GM18858 (cell line): ENCODE results near the gene INO80C.
"Not testable (repeated sequence)": the region's sequence is repeated elsewhere in the genome, so short reads cannot be mapped to it uniquely, and the experiment has no call there.

Experiments used
- ATAC-seq: cut with Tn5 transposase; IDR thresholded peaks from one replicate; pipeline ENCODE4 v1.9.1; 2021; ENCODE audit not compliant: unreplicated experiment

INO80C gene

DNA sequence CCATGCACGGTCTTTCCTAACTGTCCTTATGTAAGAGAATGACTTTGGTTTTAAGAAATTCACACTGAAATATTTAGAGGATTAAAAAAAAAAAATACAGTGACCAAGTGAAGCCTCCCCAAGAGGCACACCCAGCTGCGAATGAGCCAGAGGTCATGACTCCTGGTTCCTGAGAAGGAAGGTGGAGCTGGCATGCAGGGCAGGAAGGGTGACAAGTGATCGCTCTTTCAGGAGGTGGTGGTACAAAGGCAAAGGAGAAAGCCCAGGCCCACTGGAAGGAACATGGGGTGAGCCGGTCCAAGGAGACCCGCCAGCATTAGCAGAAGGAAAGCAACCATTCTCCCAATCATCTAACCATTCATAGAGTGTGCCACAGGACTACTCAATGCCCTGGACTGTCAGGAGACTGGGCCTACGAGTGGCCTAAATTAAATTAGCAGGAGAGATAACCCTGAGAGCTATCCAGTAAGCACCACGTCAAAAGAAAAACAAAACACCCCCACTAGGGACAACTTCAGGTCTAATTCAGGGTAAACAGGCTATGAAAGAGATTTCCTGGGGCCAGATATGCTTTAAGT, 7.8 kb downstream of the INO80C start:
- no peak for ATAC-seq

DNA sequence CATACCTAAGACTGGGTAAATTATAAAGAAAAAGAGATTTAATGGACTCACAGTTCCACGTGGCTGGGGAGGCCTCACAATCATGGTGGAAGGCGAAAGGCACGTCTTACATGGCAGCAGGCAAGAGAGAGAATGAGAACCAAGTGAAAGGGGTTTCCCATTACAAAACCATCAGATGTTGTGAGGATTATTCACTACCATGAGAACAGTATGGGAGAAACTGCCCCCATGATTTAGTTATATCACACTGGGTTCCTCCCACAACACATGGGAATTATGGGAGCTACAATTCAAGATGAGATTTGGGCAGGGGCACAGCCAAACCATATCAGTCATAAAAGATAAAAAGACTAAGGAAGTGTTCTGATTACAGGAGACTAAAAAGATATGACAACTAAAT, 8.5 kb downstream of the INO80C start:
- not testable (repeated sequence) for ATAC-seq

DNA sequence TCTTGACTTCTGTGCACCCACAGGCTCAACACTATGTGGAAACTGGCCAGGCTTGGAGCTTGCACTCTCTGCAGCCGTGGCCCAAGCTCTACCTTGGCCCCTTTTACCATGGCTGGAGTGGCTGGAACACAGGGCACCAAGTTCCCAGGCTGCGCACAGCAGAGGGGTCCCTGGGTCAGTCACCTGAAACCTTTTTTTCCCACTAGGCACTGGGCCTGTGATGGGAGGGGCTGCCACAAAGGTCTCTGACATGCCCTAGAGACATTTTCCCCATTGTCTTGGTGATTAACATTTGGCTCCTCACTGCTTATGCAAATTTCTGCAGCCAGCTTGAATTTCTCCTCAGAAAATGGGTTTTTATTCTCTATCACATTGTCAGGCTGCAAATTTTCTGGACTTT, 9.4 kb downstream of the INO80C start:
- not testable (repeated sequence) for ATAC-seq

DNA sequence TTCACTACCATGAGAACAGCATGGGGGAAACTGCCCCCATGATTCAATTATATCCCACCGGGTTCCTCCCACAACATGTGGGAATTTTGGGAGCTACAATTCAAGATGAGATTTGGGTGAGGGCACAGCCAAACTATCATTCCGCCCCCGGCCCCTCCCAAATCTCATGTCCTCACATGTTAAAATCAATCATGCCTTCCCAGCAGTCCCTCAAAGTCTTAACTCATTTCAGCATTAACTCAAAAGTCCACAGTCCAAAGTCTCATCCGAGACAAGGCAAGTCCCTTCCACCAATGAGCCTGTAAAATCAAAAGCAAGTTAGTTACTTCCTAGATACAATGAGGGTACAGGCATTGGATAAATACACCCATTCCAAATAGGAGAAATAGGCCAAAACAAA, 10.2 kb downstream of the INO80C start:
- not testable (repeated sequence) for ATAC-seq

DNA sequence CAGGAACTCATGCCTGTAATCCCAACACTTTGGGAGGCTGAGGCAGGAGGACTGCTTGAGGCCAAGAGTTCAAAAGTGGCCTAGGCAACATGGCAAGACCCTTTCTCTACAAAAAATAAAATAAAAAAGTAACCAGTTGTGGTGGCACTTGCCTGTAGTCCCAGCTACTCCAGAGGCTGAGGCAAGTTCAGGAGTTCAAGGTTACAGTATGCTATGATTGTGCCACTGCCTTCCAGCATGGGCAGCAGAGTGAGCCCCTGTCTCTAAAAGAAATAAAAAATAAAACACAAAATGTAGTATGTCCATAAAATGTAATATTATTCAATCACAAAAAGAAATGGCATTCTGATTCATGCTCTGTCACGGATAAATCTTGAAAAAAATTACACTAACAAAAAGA, 11.9 kb downstream of the INO80C start:
- ATAC-seq = no peak

DNA sequence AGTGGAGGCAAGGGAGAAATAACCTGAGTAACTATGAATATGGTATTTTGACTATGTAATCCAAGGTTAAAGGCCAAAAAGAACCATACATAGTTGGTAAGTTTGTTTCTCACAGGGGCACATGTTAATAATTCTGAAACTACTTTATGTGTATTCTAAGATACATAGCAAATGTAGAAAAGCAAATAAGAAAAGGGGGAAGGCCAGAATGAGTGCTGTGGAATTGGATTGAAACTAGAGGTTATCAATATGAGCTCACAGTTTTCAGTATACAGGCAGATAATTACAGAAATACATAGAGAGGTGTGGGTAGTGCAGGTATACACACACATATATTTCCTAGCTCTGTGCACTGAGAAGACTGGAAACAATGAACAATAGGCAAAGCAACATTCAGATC, 13.7 kb downstream of the INO80C start:
- peak; percentile 70 for ATAC-seq

DNA sequence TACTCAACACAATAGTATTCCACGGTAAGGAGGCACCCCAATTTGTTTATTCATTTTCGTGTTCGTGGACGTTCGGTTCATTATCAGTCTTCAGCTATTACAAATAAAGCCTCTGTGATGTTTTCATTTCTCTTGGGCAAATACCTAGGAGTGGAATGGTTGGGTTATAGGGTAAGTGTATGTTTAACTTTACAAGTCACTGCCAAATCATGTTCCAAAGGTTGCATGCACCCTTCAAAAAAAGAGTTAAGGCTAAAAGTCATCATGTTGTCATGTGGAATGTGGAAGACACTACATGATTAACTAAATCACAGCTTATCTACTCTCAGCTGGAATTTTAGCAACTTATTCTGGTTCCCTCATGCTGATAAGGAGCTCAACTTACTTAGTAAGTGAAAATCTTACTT, 15.8 kb downstream of the INO80C start:
- no peak for ATAC-seq

DNA sequence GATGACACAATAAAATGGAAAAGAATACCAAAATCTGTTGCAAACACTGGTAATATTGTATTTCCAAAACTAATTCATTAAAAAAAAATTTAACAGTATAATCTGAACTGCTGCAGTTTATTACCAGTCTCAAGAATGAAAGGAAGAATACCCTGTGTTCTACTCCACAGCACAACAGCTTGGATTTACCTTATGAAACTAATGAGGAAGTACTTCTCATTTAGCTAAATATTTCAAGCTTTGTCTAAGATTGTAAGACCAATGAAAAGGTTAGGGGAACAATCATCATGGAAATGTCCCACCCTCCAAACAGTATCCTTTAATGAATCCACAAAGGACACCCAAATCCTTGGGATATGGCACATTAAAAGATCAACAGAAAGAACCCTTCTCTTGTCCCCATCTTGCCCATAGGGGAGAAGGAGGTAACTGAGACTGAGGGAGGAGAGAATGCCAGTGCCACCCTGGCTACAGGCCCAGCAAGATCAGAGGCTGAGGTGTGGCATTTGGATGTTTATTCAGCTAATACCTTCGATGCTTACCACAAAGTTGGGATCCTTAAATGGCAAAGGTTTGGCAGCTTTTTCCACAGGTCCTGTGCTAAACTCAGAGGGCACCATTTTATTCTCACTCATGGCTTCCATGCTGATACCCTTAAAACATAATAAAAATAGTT, 17.7 kb downstream of the INO80C start:
- ATAC-seq = no peak

DNA sequence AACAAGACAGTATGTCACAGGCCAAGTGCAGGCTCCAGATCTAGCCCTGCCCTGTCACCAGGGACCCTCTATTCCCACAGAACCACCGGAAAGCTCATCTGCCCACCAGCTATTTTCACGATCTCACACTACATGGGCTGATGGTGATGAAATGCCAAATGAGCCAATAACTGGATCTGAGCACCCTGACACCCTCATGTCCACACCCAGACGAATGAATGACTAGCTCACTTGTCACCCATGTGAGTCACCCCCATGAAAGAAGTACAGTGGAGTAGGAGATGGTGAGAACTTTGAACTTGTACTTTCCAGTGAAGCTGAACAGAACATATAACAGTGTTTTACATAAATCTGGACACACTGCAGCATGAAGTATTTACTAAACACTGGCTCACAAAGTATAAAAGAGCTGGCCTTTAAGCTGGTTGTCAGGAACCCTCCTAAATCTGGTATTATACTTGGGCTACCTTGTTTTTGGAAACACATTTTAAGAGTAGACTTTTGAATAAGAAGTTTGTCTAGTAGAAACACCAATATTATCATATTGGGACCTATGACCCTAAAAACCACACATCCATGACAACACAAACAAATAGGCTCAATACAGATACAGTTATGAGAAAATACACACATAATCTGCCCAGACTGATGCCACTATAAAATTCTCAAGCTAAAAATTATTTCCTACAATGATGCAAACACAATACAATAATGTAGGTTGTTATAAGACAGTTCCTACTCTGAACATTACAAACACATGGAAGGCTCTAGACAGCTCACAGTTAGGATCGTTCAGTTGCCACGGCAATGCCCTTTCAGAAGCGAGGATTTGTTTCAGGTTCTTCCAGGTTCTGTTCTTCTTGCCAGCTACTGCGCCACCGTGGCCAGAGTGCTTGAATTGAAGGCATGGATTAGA, 19.0 kb downstream of the INO80C start:
- peak; percentile 45 for ATAC-seq

DNA sequence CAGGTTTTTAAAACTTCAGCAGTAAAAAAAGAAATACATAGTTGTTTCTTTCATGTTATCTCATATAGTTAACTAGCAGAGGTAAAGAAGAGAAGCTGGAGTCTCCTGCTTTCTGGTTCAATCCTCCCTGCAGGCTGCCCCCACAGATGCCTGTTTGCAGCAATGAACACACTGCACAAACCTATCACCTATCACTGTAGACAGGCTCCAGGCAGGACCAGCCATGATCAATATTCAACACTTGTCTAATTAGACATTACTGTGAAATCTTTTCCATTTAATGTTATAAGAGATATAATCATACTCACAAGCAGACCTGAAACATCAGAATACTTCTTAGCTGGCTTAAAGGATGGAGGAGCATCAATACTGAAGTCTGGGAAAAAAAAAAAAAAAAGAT, 19.8 kb downstream of the INO80C start:
- ATAC-seq = no peak

DNA sequence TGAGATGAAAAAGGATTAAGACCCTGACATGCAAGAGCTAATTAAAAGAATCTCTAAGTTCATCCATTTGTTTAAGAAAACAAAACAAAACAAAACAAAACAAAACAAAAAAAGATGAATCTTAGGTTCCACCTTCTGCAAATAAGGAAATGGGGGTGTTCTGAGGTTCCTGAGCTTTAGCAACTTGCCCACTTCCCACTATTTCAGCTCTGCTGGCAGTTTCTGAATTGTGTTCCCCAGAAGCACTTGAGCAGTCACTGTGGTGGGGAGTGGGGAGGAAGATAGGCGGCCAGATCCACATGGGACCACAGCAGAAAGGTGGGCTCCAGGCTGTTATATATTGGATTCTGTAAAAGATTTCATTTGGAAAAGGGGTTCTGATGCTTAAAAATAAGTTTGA, 20.3 kb downstream of the INO80C start:
- ATAC-seq = no peak

DNA sequence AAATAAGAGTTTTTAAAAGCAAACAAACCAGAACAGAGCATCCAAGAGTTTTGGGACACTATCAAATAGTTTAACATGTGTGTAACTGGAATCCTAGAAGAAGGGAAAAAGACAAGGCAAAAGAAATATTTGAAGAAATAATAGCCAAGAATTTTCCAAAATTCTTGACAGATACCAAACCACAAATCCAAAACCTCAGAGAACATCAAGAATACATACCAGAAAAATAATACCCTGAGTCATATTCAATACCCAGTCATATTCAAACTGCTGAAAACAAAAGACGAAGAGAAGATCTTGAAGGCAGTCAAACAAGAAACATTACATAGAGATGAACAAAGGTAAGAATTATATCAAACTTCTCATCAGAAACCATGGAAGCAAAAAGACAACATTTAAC, 22.9 kb downstream of the INO80C start:
- ATAC-seq = no peak

DNA sequence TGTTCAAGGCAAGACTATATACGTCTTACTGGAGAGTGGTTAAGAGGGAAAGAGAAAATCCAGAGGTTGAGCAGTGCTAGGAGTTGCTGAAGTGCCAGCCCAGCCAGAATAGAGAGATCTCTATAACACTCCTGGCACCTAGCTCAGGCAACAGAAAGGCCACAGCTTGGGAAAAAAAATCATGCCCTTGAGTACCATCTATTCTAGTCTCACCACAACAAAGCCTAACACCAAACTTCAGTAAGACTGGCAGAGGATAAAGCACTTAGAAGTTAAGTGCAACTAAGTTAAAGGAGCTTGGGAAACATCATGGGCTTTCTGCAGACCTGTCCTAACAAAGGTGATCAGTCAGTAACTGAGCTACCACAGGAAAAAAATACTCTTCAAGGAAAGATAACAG, 24.2 kb downstream of the INO80C start:
- no peak for ATAC-seq

DNA sequence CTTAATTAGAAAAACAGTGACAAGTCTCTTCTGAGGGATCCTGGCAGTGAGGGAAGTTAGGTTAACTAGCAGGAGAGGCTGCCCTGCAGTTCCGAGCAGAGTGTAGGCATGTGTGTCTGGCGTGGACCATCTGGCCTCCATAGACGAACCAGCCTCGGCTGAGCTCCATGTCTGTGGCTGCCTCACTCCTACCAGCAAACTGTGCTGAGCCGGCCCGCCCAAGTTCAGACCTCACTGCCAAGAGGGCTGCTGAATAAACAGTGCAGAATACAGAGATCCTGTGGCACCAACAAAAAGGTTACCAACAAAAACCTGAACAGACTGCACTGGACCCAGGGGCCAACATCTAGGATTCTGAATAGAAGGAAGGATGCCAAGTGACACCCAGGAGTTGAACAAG, 27.3 kb downstream of the INO80C start:
- no peak for ATAC-seq

DNA sequence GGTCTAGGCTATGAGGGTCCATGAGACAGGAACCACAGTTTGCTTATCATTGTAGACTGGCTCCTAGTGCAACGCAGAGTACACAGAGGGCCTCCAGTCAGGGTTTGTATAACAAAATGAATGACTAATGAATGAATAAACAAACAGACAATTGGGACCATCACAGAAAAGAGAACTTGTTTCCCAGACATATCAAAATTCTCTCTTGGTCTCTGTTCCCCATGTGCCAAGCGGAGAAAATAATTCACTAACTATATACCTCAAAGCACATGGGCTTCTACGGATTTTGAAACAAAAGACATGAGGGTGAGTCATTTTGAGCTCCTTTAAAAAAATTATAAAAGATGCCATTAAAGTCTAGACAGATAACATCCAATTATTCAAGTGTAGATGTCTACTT, 28.0 kb downstream of the INO80C start:
- ATAC-seq = no peak

DNA sequence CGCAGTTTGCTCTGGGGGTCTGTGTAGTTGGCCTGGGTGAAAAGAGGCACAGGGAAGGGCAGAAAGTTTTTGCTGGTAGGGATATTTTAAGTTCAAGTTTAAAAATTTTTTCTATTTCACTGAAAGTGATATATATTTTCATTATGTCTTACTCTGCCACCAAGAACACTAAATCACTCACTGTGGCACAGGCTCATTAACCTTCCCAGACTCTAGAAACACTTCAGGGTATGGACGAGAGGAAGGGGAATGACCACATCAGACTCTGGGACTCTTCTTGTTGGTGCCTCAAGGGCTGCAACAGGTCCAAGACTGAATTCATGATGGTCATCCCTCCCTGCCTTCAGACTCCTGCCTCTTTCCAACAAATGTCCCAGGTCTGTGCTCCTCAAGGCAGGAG, 29.0 kb downstream of the INO80C start:
- no peak for ATAC-seq

DNA sequence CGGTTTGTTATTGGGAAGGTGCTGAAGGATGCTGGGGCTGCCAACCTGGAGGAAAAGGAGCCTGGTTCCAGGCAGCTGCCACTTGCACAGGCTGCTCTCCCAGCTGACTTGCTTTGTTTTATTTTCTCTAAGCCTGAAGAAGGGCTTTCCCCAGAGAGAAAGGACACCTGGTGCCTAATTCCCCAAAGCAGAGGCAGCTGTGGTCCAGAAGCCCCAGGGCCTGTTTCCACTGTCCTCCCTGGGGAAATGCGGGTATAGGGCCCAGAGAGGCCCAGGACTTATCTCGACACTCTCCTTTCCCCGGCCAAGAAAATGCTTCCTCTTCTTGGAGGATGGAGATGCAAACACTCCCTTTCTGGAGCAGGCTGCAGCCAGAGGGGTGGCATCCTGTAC, 30.1 kb downstream of the INO80C start:
- ATAC-seq = peak; percentile 69

DNA sequence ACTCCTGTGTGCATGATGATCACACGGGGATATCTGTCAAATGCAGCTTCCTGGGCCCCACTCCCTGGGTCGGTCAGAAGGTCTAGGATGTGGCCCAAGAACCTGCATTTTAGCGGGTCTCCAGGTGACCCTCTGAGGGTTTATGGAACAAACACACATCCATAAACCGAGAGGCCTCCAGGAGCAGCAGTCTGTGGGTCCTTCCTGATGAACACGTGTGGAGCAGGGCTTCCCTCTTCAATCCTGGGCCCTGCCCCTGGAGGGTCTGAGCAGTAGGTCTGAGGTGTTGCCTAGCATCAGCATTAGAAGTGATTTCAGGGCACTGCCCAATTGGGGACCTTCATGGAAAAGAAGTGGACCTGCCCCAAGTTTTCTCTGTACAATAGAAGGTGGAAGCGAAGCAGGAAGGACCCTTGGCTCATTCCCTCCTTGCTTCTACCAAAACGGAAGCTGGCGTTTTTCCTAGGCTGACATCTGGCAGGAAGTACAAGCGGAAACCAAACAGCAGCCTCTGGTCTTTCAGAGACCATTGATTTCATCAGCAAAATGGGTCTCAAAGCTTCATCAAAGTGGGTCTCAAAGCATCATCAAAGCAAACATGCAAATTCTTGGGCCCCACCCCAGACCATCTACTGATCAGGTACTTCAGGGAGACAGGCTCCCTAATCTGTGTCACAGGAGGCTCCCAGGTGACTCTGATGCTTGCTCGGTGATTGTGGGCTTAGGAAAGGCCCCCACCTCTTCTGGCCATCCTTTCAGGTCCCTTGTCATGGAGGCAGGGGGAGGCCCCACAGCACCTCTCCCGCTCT, 30.7 kb downstream of the INO80C start:
- ATAC-seq = peak; percentile 7

DNA sequence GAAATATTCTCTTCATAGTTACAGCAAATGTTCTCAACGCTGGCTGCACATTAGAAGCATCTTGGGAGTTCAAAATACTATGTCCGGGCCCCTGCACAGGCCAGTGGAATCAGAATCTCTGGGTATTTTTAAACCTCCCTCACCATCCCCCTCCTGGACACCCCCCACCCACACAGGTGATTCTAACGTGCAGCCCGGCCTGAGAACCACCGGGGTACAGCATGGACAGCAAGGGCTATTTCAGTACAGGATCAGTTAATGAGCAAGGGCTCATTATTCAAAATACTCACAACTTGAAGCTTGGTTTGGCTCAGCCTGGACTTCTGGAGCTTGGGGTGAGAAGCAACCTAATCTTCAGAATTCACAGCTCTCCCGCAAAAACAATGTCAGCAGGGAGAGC, 31.4 kb downstream of the INO80C start:
- no peak for ATAC-seq

DNA sequence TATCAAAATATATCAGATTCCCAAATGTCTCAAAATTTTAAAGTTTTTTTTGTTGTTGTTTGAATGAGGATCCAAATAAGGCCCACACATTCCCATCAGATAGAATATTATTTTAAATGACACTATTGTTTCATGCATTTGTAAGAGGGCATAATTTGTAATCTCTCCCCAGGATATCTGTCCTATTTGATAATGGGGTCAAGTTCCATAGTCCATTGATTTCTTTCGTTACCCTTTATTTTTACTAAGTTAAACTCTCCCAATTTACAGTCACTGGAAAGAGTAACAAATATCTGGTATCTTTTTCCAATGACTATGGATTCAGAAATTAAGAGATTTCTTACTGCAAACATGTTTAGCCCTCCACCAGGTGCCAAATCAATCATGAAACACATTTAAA, 32.4 kb downstream of the INO80C start:
- no peak for ATAC-seq

DNA sequence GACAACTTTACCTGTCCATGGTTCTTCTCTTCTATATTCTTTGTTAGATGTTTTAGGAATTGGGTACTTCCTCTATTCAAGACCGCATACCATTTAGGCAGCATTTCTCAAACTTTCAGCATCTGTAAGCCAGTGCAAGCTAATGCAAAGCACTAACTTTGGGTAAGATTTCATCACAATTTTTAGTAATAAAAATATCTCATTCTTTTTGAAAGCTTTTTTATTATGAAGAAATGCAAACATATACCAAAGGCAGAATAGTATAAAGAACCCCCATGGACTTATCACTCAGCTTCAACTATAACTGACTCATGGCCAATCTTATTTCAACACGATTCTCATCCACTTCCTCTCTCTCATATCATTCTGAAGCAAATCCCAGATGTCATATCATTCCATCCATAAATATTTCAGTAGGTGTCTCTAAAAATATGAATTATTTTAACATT, 32.9 kb downstream of the INO80C start:
- ATAC-seq = no peak
